ENCODE results near the gene DDX5.

Gene DDX5

DNA sequence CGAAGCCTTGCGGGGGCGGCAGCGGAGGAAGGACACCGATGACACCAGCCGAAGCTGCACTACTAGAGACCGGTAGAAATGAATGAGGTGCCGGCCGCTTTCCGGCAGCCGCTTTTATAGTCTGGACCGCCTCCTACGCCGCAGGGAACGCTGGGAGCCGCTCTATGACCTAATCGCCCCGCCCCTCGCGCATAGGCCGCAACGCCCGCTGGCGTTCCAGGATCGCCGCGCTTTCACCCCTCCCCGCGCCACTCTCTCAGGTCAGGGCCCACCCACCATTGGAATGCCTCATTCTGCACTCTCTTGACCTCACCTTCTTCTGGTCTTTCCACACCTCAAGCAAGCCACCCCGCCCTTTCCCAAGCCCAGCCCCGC lies at the start of gene DDX5:
TSS of gene DDX5 (minus strand) at position 89 of the 375 bp plus-strand sequence. CDS start 170 bp downstream, outside the sequence.
- peak; percentile 97 for DNase-seq (ENCODE audit: low spot score)

DNA sequence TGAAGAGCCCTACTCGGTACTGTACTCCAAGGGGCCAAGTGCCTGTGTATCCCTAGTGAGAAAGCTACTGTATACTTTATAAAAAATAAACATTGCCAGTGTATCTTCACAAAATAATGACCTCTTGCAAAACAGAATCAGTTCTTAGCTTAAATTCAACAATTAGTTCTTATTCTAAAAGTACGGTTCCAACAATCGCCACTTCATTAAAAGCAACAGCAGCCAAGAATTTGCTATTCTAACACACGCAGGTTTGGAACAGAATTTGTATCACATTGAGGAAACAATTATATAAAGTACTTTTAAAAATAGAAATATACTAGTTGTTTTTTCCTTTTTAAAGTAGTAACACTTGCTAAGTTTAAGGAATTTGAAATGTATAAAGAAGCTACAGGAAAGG lies 49.2 kb upstream of the DDX5 start:
- no peak for DNase-seq (ENCODE audit: low spot score)

DNA sequence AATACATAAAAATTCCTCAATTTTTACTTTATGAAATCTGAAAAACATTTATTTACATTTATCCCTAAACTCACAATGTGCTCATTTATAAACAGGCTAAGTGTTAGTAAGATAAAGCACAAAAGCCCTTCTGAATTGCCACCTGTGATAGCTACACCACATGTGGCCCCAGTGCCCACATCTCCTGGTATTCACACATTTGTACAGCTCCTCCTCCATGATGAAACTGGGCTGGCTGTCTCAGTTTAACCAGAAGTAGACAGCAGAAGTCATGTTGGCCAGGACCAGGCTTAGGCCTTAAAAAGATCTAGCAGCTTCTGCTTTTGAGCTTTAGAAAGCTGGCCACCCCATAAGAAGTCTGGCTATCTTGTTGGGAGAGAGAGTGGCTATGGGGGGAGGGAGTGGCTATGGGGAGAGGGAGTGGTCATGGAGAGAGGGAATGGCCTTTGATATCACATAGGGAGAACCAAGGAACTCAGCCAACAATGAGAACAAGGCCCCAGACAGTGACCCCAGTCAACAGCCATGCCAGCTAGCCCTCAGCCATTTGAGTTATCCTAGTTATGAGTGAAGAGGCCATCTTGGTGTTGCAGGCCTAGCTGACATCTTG lies 48.0 kb upstream of the DDX5 start:
- DNase-seq (ENCODE audit: low spot score) = no peak

GRCh38 chr17:64551461-64551860 lies 45.4 kb upstream of the DDX5 start:
- no peak for DNase-seq (ENCODE audit: low spot score)

GRCh38 chr17:64547319-64547718 lies 41.2 kb upstream of the DDX5 start:
- no peak for DNase-seq (ENCODE audit: low spot score)

- no peak for DNase-seq (ENCODE audit: low spot score)
Measured at GRCh38 chr17:64546716-64547115, 40.6 kb upstream of the DDX5 start.

- no peak for DNase-seq (ENCODE audit: low spot score)
Measured at GRCh38 chr17:64544742-64545141, 38.7 kb upstream of the DDX5 start.

DNA sequence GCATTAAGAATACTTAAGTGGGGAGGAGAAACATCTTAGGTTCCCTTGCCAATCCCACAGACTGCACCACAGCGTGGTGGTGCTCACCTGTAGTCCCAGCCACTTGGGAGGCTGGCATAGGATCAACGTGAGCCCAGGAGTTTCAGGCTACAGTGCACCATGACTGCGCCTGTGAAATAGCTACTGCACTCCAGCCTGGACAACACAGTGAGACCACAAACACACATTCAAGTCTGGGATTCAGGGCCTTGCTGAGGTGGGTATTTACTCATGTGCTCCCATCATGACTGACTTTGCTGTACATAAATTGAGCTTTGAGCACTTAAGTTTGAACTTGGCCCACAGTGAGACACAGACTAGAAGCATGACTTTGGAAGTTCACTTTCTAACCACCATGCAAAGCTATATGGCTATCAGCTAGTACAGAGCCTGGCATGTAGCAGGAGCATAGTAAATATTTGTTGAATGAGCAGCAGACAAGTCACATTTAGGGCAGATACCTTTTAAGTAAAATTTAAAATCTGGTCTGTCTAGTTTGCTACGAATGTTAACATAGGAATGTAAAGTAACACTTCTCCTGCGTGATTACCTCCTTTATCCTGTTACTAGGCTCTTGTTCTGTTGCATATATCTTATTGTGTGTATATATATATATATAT lies 34.2 kb upstream of the DDX5 start:
- no peak for DNase-seq (ENCODE audit: low spot score)

DNA sequence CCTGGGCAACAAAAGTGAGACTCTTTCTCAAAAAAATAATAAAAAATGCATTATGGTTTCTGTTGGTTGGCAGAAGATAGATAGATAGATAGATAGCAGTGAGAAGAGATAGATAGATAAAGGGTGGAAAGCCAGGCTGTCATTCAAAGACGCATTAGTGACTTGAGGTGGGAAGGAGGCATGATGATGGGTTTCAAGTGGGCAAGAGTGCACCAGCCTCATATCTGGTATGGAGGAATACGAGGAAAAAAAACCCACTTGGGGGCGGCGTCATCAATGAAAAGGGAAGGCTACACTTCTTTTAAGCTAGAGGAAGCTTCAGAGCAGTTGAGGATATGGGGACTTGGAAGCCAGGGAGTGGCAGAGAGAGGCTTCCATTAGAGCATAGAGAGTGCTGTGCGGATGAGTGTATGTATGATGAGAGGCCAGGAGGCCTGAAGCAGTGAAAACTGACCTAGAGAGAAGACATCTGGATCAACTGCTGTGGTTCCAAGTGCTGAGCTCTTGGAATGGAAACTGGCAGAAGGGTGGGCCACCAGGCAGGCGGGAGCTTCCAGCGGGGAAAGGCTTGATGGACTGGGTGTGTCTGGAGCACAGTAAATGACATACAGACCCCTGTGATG lies 32.5 kb upstream of the DDX5 start:
- no peak for DNase-seq (ENCODE audit: low spot score)

- DNase-seq (ENCODE audit: low spot score) = peak; percentile 41
Measured at GRCh38 chr17:64537488-64537887, 31.4 kb upstream of the DDX5 start.

- no peak for DNase-seq (ENCODE audit: low spot score)
Measured at GRCh38 chr17:64536913-64537312, 30.8 kb upstream of the DDX5 start.

GRCh38 chr17:64535357-64535756 lies 29.3 kb upstream of the DDX5 start:
- no peak for DNase-seq (ENCODE audit: low spot score)

DNA sequence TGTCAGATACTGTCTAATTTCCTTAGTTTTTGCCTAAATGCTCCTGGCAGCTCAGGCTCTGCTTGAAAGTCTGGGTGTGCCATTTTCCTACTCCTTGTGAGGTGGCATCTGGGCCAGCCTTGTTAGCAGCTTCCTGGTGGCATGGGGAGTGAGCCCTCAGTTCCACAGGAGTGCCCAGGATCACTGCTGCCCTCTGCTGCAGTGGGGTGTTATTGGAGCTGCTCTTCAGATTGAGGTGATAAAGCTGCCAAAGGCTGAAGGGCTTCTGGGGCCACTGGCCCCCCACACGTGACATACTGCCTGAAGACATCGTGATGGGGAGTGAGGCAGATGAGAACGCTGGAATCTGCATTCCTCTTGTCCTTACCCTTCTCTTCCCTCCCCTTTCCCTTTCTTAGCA lies 28.1 kb upstream of the DDX5 start:
- peak; percentile 47 for DNase-seq (ENCODE audit: low spot score)

GRCh38 chr17:64533784-64534183 lies 27.7 kb upstream of the DDX5 start:
- DNase-seq (ENCODE audit: low spot score) = no peak

- DNase-seq (ENCODE audit: low spot score) = no peak
Measured at GRCh38 chr17:64532409-64532808, 26.3 kb upstream of the DDX5 start.

- no peak for DNase-seq (ENCODE audit: low spot score)
Measured at GRCh38 chr17:64531955-64532371, 25.9 kb upstream of the DDX5 start.

- no peak for DNase-seq (ENCODE audit: low spot score)
Measured at GRCh38 chr17:64529221-64529620, 23.1 kb upstream of the DDX5 start.

DNA sequence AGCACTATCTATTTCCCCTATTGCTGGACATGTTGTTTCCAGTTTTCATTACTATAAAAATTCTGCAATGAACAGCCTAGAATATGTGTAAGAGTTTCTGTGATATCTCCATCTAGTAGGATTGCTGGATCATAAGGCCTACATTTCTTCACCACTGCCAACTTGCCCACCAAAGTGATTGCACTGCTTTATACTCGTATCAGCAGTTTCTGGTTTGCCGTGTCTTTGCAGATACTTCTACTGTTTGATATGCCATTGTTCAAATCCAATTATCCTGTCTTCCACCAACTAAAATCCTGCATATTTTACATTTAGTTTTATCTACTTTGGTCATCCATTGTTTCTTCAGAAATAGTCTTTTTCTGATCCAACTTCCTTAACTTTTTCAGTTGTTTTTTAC lies 21.8 kb upstream of the DDX5 start:
- no peak for DNase-seq (ENCODE audit: low spot score)

GRCh38 chr17:64520359-64520758 lies 14.3 kb upstream of the DDX5 start:
- DNase-seq (ENCODE audit: low spot score) = no peak

GRCh38 chr17:64519601-64520000 lies 13.5 kb upstream of the DDX5 start:
- no peak for DNase-seq (ENCODE audit: low spot score)

- DNase-seq (ENCODE audit: low spot score) = no peak
Measured at GRCh38 chr17:64515829-64516228, 9.7 kb upstream of the DDX5 start.

DNA sequence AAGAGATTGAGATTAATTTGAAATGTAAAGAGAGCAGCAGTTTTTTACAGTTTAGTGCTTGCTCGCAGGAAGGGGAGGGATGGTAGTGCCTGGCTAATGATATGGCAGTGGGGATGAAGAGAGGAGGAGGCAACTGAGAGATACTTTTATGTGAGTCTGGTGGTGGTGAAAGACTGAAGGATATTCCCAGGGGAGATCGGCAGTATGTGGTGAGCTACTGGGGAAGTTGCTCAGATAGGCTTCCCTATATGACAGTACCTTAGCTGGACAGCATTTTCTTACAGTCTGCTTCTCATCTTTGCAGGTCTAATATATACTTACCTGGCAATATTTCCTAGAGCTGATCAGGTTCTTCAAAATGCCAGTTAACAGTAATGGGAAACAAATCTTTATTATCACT lies 9.3 kb upstream of the DDX5 start:
- no peak for DNase-seq (ENCODE audit: low spot score)

DNA sequence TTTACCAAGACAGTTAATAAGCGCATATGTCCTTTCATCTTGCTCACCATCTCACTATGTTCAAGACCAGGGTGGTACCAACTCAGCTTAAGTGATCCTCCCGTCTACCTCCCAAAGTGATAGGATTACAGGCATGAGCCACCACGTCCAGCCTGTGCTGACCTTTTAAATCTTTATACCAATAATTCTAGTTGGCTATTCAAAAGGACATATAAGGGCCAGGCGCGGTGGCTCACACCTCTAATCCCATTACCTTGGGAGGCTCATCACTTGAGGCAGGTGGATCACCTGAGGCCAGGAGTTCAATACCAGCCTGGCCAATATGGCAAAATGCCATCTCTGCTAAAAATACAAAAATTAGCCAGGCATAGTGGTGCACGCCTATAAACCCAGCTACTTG lies 3.1 kb upstream of the DDX5 start:
- DNase-seq (ENCODE audit: low spot score) = no peak

DNA sequence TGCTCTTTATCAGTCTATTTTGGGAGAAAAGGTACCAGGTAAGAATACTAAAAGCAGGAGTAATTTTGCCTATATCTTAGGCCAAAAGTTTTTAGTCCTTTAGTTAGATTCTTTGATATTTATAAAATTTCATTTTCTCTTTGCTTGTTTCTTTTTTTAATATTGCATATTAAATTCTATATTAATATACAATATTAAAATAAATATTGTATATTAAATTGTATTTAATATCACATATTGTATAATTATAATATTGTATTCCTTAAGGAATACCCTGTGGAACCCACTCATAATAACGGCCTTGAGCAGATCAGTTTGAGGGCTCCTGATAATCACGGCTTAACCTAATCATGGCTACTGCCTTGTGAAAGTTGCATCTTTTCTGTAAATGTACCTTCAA lies 2.6 kb upstream of the DDX5 start:
- no peak for DNase-seq (ENCODE audit: low spot score)

Data from hematopoietic multipotent progenitor cell treated with erythropoietin and hydrocortisone succinate and interleukin-3 and kit ligand, for 17 days (in vitro differentiated cells).